ENCODE measurements around the gene HOXD13. TPM values are rescaled to one million over a fixed set of nuclear protein-coding genes. Genes with fewer than 3 reads are reported as not detected.

HOXD13 gene
- total RNA-seq, 1 experiment from 2014 or later, result not detected

- peak overlapping the region; percentile 28 for H3K4me3 Mint-ChIP-seq (ENCODE audit: unreplicated experiment)
- TF ChIP-seq CTCF (IDR thresholded peaks at IDR 0.05; ENCODE audit: unreplicated experiment), result no peak
- H3K27me3 Mint-ChIP-seq (ENCODE audit: insufficient read depth, unreplicated experiment), result peaks cover 48% of the 10 kb centered on the region
- H3K4me1 Mint-ChIP-seq (ENCODE audit: insufficient read depth, unreplicated experiment), result no peaks in the 10 kb centered on the region
- H3K27ac Mint-ChIP-seq (ENCODE audit: low read depth, unreplicated experiment), result no peak overlapping the region
- BruUV-seq (replicated peaks), result no TSS peak
- ChIA-PET POLR2A (no interaction called here), CTCF (interaction anchor here (0.6 to 1.9 kb wide), 2 partner anchors 9 to 20 kb away, joined by 3 to 12 read pairs; no protein-coding TSS in a partner anchor)
- no peaks in the 10 kb centered on the region for H3K36me3 Mint-ChIP-seq (ENCODE audit: insufficient read depth, unreplicated experiment)
- no peaks in the 10 kb centered on the region for H3K9me3 Mint-ChIP-seq (ENCODE audit: unreplicated experiment)
- intact Hi-C loops (cut with micrococcal nuclease), result no loop called here
- no peak for DNase-seq (ENCODE audit: unreplicated experiment)
These were observed 25.4 kb downstream of the HOXD13 start for GRCh38 chr2:176117823-176118371.

GRCh38 chr2:176118601-176119339 is 26.2 kb downstream of the HOXD13 start:
- no TSS peak for BruUV-seq (replicated peaks)
- Mint-ChIP-seq H3K4me1 (ENCODE audit: insufficient read depth, unreplicated experiment) (no peaks in the 10 kb centered on the region), H3K9me3 (ENCODE audit: unreplicated experiment) (no peaks in the 10 kb centered on the region), H3K27ac (ENCODE audit: low read depth, unreplicated experiment) (no peak overlapping the region), H3K4me3 (ENCODE audit: unreplicated experiment) (no peak overlapping the region), H3K27me3 (ENCODE audit: insufficient read depth, unreplicated experiment) (peaks cover 53% of the 10 kb centered on the region), H3K36me3 (ENCODE audit: insufficient read depth, unreplicated experiment) (no peaks in the 10 kb centered on the region)
- POLR2A ChIA-PET, result no interaction called here
- TF ChIP-seq CTCF (IDR thresholded peaks at IDR 0.05; ENCODE audit: unreplicated experiment), result peak; percentile 54
- peak; percentile 59 for DNase-seq (ENCODE audit: unreplicated experiment)
- intact Hi-C loops (cut with micrococcal nuclease), result no loop called here
- CTCF ChIA-PET, result no interaction called here

- Mint-ChIP-seq H3K36me3 (ENCODE audit: insufficient read depth, unreplicated experiment) (no peaks in the 10 kb centered on the region), H3K4me3 (ENCODE audit: unreplicated experiment) (no peak overlapping the region), H3K27me3 (ENCODE audit: insufficient read depth, unreplicated experiment) (peaks cover 60% of the 10 kb centered on the region), H3K27ac (ENCODE audit: low read depth, unreplicated experiment) (no peak overlapping the region), H3K4me1 (ENCODE audit: insufficient read depth, unreplicated experiment) (no peaks in the 10 kb centered on the region), H3K9me3 (ENCODE audit: unreplicated experiment) (no peaks in the 10 kb centered on the region)
- POLR2A ChIA-PET, result interaction anchor here (0.6 to 1.2 kb wide), 3 partner anchors 10 to 532 kb away, joined by 3 to 4 read pairs (median 3); no protein-coding TSS in a partner anchor
- BruUV-seq (replicated peaks), result no TSS peak
- no peak for TF ChIP-seq CTCF (IDR thresholded peaks at IDR 0.05; ENCODE audit: unreplicated experiment)
- intact Hi-C loops (cut with micrococcal nuclease), result no loop called here
- DNase-seq (ENCODE audit: unreplicated experiment), result no peak
- CTCF ChIA-PET, result interaction anchor here (0.6 to 3.3 kb wide), 8 partner anchors 10 to 1028 kb away, joined by 3 to 23 read pairs (median 4); no protein-coding TSS in a partner anchor
These were observed 28.1 kb downstream of the HOXD13 start for GRCh38 chr2:176120364-176121189.
